Omental fat pad (tissue), 4 donors: ENCODE results near the gene PLEKHH3. TPM values are rescaled to one million over a fixed set of nuclear protein-coding genes. Genes with fewer than 3 reads are reported as not detected.
"Not testable (repeated sequence)": the region's sequence is repeated elsewhere in the genome, so short reads cannot be mapped to it uniquely, and the experiment has no call there.

Experiments used
- ATAC-seq: fragments of 150-250 bp; one replicate; pipeline ENCODE4 v1.9.1; 2016; ENCODE audit warnings: mild to moderate bottlenecking, moderate library complexity; ENCODE audit not compliant: low FRiP score
- DNase-seq: peaks from one replicate; pipeline ENCODE4 v3.0.0-alpha.2; 2019; ENCODE audit warnings: low spot score
- small RNA-seq: library from RNA; depleted of rRNA; stranded (forward); fragments of <200 nt; gene quantifications from one replicate; pipeline ENCODE3, GENCODE V24; 2016
- total RNA-seq, 4 donors: library from RNA; depleted of rRNA; stranded (reverse); fragments of >200 nt; gene quantifications; one replicate each; pipeline ENCODE4 v1.1.0, GENCODE V29; 2016
- TF ChIP-seq, protein P1 (sequence below), 3 donors: fragments of 450-650 bp; IDR thresholded peaks; one replicate each; pipeline ENCODE4 v1.5.1; 2016 to 2017; ENCODE audit warnings: antibody characterized with exemption in 3 of 3, mild to moderate bottlenecking in 3 of 3, moderate library complexity in 2 of 3

The PLEKHH3 gene
- total RNA-seq, 4 donors from 2014 or later = 3.8 to 29.6 (median 12.1) TPM

DNA sequence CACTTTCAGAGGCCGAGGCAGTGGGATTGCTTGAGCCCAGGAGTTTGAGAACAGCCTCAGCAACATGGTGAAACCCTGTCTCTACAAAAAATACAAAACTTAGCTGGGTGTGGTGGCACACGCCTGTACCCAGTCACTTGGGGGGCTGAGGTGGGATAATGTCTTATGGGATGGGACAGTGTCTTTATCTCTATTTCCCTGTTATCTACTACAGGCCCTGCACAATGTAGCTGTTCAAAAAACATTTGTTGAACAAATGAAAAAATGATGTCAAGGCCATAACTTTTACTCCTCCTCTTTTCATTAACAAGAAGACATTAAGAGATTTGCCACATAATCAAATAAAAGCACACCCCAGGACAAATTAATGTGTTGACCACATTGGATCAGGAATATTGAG lies 53.5 kb downstream of the PLEKHH3 start:
- TF ChIP-seq, protein P1, sequence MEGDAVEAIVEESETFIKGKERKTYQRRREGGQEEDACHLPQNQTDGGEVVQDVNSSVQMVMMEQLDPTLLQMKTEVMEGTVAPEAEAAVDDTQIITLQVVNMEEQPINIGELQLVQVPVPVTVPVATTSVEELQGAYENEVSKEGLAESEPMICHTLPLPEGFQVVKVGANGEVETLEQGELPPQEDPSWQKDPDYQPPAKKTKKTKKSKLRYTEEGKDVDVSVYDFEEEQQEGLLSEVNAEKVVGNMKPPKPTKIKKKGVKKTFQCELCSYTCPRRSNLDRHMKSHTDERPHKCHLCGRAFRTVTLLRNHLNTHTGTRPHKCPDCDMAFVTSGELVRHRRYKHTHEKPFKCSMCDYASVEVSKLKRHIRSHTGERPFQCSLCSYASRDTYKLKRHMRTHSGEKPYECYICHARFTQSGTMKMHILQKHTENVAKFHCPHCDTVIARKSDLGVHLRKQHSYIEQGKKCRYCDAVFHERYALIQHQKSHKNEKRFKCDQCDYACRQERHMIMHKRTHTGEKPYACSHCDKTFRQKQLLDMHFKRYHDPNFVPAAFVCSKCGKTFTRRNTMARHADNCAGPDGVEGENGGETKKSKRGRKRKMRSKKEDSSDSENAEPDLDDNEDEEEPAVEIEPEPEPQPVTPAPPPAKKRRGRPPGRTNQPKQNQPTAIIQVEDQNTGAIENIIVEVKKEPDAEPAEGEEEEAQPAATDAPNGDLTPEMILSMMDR (IDR thresholded peaks at IDR 0.05) = no peak
- ATAC-seq (no peak), DNase-seq (no peak)

DNA sequence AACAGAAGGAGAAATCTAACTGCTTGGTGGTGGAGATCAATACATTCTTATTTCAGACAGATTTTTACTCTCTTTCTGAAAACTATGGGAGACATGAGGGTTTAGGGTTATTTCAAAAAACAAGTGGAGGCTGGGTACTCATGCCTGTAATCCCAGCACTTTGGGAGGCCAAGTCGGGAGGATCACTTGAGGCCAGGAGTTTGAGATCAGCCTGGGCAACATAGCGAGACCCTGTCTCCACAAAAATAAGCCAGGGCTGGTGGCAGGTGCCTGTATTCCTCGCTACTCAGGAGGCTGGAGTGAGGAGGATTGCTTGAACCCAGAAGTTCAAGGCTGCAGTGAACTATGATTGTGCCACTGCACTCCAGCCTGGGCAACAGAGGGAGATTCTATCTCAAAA lies 54.8 kb downstream of the PLEKHH3 start:
- not testable (repeated sequence) for ATAC-seq, DNase-seq

DNA sequence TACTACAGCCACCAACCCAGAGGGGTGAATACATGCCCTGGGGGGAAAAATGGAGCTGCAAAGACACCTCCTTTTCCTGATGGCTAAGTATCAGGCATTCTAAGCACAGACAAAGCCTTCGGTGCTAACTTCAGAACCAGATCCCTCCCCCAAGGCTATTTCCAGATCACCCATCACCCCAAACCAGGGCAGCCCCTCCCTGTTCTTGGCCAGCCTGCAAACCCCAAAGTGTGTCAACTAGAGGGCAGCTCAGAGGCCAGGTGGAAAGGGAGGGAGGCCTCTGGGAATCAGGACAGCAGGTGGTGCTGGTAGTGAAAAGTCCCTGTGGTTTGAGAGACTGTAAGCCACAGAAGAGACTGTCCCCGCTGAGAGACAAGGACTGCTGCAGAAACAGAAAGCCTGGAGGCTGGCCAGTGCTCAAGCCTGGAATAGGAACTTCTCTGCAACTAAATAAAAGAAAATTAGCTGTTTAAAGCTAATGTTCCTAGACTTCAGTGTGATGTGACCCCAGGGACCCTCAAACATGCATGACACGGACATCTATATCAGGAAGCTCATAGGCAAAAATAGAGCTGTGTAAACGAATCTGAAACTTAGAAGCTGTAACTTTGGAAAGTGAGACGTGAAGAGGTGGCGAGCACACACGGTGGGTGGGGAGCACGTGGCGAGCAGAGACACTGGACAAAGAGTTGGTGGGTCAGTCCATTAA lies 58.2 kb downstream of the PLEKHH3 start:
- no peak for ATAC-seq
- TF ChIP-seq, protein P1 (IDR thresholded peaks at IDR 0.05) = no peak
- no peak for DNase-seq

DNA sequence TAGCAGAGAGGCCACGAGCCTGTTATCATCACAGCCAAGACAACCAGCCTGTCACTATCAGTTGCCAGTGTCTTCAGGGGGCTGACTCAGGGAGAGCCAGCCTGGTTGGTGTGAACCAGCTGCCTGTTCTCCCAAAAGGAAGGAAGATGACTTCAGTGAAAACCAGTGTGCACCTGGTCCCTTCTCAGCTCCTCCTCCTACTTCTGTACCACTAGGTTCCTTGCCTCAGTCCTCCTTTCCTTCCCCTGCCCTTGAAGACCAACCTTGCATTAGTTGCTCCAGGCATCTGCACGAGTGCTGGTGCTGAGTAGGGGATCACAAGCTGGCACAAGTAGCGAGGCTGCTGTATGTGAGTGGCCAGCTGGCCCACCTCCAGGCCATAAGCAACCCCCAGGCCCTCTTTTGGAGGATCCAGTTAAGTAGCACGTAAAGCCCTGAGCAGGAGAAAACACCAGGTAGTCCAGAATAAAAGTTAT lies 58.8 kb downstream of the PLEKHH3 start:
- DNase-seq (no peak), ATAC-seq (no peak)
- TF ChIP-seq, protein P1 (IDR thresholded peaks at IDR 0.05) = no peak

Small RNAs within 50 kb of the gene (small RNA-seq; reads per million reads assigned to genes)
- not detected for gene MIR6780A

Other genes starting within 250 kb of the PLEKHH3 start
- 100 to 1,000 TPM in 1 of 4 donors, 10 to 100 TPM in 3; 76.7 to 106 (median 89.2) TPM for gene ATP6V0A1, start 218.1 kb downstream of the PLEKHH3 start, total RNA-seq
- 10 to 100 TPM; 48.5 to 80.9 (median 57.3) TPM for gene NAGLU, start 140.8 kb downstream of the PLEKHH3 start, total RNA-seq
- gene HSD17B1, start 124.1 kb downstream of the PLEKHH3 start, total RNA-seq = 1 to 10 TPM; 1.6 to 8.7 (median 3.4) TPM
- gene COASY, start 114.8 kb downstream of the PLEKHH3 start, total RNA-seq = 10 to 100 TPM; 21.8 to 33.5 (median 26.2) TPM
- gene MLX, start 109.9 kb downstream of the PLEKHH3 start, total RNA-seq = 10 to 100 TPM; 41.8 to 53.0 (median 50.3) TPM
- gene PSMC3IP, start 99.3 kb downstream of the PLEKHH3 start, total RNA-seq = 1 to 10 TPM; 1.7 to 4.7 (median 3.3) TPM
- gene RETREG3, start 67.6 kb downstream of the PLEKHH3 start, total RNA-seq = 10 to 100 TPM; 37.0 to 70.3 (median 55.5) TPM
- 10 to 100 TPM; 19.8 to 45.8 (median 27.1) TPM for gene TUBG1, start 67.3 kb downstream of the PLEKHH3 start, total RNA-seq
- gene TUBG2, start 17.7 kb downstream of the PLEKHH3 start, total RNA-seq = 10 to 100 TPM; 16.5 to 27.9 (median 20.0) TPM
- gene CCR10, start 4.8 kb upstream of the PLEKHH3 start, total RNA-seq = 1 to 10 TPM in 3 of 4 donors, not detected in 1; 1.3 to 3.0 (median 1.9) TPM
- gene CNTNAP1, start 5.5 kb upstream of the PLEKHH3 start, total RNA-seq = 1 to 10 TPM; 1.8 to 9.0 (median 4.2) TPM
- gene EZH1, start 68.0 kb upstream of the PLEKHH3 start, total RNA-seq = 10 to 100 TPM; 42.0 to 91.1 (median 50.9) TPM
- gene RAMP2, start 84.2 kb upstream of the PLEKHH3 start, total RNA-seq = 10 to 100 TPM; 51.3 to 90.6 (median 68.1) TPM
- gene VPS25, start 96.5 kb upstream of the PLEKHH3 start, total RNA-seq = 10 to 100 TPM; 44.3 to 53.4 (median 48.4) TPM
- gene WNK4, start 103.6 kb upstream of the PLEKHH3 start, total RNA-seq = 1 to 10 TPM in 2 of 4 donors, under 1 TPM in 2; 0.50 to 3.9 (median 1.4) TPM
- gene COA3, start 121.7 kb upstream of the PLEKHH3 start, total RNA-seq = 10 to 100 TPM; 39.9 to 82.7 (median 71.2) TPM
- 1 to 10 TPM in 1 of 4 donors, under 1 TPM in 1, not detected in 2; 0.09 to 2.9 TPM for gene CNTD1, start 121.9 kb upstream of the PLEKHH3 start, total RNA-seq
- 100 to 1,000 TPM in 1 of 4 donors, 10 to 100 TPM in 3; 75.0 to 118 (median 88.7) TPM for gene BECN1, start 147.3 kb upstream of the PLEKHH3 start, total RNA-seq
- 100 to 1,000 TPM in 1 of 4 donors, 10 to 100 TPM in 3; 72.1 to 122 (median 77.8) TPM for gene PSME3, start 156.4 kb upstream of the PLEKHH3 start, total RNA-seq
- 10 to 100 TPM in 1 of 4 donors, 1 to 10 TPM in 3; 3.2 to 12.5 (median 5.4) TPM for gene AOC2, start 167.6 kb upstream of the PLEKHH3 start, total RNA-seq
- 100 to 1,000 TPM; 106 to 221 (median 175) TPM for gene AOC3, start 174.2 kb upstream of the PLEKHH3 start, total RNA-seq
- gene G6PC1, start 223.8 kb upstream of the PLEKHH3 start, total RNA-seq = not detected